Activated CD8-positive, alpha-beta memory T cell treated with anti-CD3 and anti-CD28 coated beads for 24 hours (primary cell): ENCODE measurements around the gene PPIP5K1.
"Not testable (repeated sequence)": the region's sequence is repeated elsewhere in the genome, so short reads cannot be mapped to it uniquely, and the experiment has no call there.

ENCODE experiments used
- DNase-seq: peaks from one replicate; pipeline ENCODE4 v3.0.0-alpha.2; 2020

The PPIP5K1 gene

DNA sequence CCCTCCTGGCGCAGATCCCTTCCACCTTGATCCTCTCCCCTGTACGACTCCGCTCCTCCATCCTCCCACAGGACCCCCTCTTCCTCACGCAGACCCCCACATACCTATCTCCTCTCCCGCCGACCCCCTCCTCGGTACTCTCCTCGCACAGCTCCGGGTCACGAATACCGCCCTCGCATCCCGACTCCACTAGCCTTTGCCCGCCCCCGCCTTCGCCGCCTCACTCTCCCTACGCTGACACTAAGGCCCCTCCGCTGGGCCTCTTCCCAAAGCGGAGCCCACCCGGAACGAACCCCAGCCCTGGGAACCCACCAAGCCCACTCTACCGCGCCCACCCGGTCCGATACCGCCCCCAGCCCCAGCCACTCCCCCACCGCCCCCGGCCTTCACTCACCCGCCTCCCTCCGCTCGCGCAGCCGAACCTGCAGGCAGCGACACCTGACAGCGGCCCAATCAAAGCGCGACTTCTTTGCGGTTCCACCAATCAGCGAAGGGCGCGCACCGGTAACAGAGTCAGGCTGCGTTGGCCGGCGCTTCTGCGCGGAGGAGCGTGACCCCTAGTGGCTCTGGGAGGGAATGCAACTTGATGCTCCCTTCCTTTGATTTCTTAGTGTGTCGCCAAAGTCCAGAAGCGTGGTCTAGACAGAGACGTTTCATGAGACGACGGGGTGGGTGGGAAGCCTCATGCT is at the start of gene PPIP5K1:
TSS of gene PPIP5K1 (minus strand) at position 431 of the 689 bp plus-strand sequence. CDS start 5,704 bp downstream, outside the sequence.
- not testable (repeated sequence) for DNase-seq

DNA sequence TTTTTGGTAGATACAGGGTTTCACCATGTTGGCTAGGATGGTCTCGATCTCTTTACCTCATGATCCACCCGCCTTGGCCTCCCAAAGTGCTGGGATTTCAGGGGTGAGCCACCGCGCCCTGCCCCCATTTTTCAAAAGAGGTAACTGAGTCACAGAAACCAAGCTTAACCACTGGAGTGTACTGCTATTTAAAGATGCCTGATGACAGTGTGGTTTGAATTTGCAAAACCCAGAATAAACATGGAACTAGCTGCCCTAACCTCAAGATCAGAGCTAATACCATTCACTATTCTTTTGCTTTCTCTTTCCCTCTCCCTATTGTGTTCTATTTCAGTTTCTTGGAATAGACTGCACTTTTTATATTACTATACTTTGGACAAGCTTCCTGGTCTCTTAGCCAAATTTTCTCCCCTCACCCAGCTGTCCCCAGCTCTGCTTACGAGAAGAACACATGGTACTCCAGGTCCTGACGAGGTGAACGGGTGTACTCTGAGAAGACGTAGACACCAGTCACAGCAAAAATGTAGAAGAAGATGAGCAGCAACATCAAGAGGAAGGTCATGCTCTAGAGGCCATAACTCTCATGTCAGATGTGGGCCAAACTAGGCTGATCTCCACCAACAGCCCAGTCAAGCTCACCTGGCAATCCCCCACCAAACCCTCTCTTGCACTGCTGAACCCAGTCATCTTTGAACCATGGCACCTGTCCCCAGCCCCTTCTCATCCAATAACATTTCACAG is 48.6 kb upstream of the PPIP5K1 start:
- DNase-seq, result not testable (repeated sequence)

DNA sequence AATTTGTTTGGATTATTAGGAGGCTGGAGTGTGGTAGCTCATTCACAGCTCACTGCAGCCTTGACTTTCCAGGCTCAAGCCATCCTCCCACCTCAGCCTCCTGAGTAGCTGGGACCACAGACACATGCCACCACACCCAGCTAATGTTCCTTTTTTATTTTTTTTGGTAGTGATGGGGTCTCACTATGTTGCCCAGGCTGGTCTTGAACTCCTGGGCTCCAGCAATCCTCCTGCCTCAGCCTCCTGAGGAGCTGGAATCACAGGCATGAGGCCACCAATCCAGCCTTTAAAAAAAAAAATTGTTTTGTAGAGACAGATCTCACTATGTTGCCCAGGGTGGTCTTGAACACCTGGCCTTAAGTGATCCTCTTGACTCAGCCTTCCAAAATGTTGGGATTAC is 36.9 kb upstream of the PPIP5K1 start:
- not testable (repeated sequence) for DNase-seq

DNA sequence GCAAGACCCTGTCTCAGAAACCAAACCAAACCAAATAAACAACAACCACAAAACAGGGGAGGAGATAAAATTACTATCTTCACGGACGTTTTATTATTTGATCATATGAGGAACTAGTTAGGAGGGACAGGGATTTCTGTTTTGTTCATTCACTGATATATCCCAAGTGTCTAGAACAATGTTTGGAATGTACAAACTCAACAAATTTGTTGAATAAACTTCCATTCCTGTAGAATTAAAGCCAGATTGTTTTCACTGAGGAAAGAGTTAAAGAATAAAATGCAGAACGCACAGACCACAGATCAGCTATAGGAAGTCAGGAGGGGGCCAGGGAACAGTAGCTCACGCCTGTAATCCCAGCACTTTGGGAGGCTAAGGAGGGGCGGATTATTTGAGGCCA is 35.1 kb upstream of the PPIP5K1 start:
- no peak for DNase-seq

DNA sequence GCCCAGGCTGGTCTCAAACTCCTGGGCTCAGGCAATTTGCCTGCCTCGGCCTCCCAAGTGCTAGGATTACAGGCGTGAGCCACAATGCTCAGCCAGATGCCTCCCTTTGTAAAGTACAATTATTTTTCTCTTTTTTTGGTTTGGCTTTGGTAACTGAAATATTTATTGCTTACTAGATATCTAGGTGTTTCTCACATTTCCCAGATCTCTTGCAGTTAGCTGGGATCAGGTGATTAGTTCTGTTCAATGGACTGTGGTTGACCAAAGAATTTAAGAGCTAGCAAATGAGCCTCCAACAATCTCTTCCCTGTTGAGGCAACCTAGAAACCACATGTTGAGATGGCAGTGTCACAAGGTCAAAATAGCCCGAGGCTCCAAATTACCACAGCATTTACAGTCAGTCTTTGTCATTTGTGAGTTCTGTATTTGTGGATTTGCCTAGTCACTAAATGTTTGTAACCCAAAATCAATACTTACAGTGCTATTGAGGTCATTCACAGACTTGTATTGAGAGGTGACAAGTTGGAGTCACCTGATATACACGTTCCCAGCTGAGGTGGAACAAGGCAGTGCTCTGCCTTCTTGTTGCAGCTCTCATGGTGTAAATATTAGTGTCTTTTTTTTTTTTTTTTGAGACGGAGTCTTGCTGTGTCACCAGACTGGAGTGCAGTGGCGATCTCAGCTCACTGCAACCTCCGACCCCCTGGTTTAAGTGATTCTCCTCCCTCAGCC is 32.2 kb upstream of the PPIP5K1 start:
- DNase-seq, result not testable (repeated sequence)

DNA sequence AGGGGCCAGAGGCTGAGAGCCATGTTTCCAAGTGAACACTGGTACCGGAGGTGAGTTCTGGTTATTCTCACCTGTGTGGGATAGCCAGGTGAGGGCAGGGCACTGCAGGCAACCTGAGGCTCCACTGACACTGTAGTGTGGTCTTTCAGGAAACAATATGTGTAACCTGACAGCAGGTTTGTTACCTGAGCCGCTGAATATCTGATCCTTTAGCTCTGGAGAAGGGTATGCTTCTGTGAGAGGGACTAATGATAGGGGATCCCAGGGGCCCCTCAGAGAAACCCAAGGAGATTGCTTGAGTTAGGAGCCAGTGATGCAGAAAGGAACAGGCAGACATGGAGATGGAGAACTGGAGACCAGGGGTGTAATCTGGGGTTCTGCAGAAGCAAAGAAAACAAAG is 28.7 kb upstream of the PPIP5K1 start, which contains the start of gene STRC:
TSS of gene STRC (minus strand) at position 101 of the 400 bp plus-strand sequence. CDS start at position 23, 78 bp downstream.
- not testable (repeated sequence) for DNase-seq

DNA sequence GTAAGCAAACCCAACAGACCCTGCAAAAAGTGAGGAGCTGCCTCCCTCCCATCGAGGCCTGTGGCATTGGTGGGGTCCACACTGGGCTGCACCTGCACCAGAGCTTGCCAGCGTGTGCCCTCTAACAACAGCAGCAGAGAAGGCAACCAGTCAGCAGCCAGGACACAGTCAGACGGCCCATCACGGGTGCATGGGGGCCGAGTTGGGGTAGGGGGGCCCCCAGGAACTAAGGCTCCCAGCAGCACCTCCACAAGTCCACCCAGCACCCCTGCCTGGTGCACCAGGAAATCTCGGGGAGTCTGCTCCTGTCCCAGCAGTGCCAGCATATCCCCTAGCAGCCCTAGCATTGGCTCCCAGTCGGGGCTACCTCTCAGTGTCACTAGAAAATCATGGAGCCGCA is 27.7 kb upstream of the PPIP5K1 start:
- not testable (repeated sequence) for DNase-seq

DNA sequence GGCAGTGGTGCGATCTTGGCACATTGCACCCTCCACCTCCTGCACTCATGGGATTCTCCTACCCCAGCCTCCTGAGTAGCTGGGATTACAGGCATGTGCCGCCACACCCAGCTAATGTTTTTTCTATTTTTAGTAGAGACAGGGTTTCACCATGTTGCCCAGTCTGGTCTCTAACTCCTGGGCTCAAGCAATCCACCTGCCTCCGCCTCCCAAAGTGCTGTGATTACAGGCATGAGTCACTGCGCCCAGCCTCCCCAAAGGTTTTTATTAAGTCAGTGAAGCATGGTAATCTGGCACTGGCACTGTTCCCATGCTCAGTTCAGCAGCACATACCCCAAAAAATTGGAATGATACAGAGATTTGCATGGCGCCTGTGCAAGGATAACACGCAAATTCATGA is 12.2 kb upstream of the PPIP5K1 start:
- DNase-seq, result not testable (repeated sequence)

DNA sequence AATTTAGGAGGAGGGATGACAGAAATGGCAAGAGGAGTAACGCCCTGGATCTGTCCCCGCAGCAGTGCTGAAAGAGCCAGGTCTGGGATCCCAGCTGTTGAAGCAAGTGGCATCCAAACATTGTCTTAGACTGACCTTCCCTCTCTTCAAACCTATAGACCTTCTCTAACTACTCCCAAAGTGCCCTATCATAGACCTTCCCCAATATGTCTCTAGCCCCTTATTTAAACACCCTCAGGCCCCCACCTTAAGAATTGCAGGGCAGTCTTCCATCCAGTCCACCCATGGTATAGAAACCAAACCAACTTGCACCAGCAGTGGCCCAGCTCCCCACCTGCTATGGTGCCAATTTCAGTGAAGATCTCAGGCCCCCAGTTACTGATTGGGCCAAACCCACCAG is 10.2 kb upstream of the PPIP5K1 start:
- DNase-seq, result not testable (repeated sequence)

DNA sequence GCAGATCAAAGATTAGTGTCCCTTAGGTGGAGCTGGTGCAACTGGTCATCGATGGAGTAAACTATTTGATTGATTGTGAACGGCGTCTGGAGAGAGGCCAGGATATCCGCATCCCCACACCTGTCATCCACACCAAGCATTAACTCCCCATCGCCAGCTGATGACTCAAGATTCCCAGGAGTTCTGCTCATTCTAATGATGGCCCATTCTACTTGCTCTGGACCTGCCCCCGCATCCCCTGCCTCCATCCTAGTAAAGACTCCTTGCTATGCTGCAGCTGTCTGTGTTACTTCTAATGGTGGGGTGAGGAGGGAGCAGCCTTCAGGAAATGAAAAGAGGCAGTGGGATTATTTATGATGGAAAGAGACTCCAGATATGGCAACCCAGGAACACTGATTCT is 9.1 kb upstream of the PPIP5K1 start:
- DNase-seq, result not testable (repeated sequence)

DNA sequence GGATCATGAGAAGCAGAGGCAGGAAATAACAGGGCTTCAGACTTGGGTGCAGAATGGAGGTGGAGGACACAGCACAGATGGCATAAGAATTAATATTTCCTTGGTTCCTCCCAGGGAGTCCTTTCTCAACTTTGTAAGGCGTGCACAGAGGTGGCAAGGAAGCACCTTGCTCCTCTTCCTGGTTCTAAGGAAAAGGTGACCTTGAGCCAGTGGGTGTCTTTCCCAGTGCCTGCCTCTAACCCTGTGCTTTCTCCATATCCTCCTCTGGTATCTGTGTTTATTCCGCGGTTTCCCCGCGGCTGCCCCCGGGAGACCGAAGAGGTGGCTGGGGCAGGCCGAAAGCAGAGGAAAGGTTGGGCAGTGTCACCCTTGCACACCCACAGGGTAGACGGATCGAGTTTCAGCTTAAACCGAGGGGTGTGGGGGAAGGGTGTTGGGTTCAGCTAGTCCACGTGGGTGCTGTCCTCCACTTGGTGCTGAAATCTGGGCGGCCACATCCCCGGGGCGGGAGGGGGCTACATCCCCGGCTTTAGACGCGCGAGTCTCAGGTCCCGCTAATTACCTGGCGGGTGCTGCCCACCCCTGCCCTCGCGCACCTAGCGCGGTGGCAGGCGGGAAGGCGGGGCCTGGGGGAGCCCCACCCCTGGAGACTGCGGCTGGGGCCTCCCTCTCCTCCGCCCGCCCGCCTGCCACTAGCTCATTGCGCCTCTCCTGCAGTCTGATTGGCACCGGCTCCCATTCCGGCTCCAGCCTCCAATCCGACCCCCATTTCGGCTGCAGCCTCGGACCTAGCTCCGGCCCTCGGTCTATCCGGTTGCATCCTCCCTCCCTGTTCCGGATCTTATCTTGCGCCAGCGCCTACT is 3.6 kb upstream of the PPIP5K1 start, which contains the start of gene CKMT1B:
TSS of gene CKMT1B (plus strand) at position 700 of the 863 bp plus-strand sequence. CDS start 192 bp downstream, outside the sequence.
- not testable (repeated sequence) for DNase-seq

DNA sequence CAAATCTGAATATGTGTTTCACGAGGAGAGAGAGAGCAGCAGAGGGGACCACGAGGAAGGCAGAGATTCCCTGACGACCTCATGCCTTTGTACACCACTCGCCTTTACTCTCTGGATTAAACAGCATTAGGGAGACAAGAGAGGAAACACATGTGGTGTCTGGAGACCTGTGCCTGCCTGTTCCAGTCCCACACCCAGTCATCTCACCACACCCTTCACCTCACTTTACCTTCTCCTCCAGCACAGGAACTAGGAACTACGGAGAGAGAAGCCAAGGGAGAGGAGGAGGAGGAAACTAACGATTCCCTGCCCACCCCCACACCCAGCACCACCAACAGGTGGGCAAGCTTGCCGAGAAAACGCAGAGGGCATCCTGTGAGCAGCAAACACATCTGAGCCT is 2.8 kb upstream of the PPIP5K1 start:
- not testable (repeated sequence) for DNase-seq

DNA sequence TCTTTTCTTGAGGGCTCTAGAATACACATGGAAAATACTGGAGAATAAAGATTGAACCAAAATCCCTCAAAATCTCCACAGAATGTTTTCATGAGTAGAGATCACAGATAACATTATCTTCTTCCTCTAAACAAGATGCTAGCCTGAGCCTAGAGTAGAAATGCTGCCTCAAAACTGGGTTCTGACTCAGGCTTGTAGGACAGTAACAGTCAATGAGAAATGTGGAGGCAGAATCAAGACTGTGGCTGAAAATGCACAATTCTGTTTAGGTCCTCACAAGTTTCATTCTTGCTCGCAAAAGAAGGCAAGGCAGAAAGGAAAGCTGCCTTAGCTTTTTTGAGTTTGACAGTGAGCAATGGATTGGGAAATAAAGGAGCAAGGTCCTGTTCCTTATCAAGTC is 15.4 kb downstream of the PPIP5K1 start:
- DNase-seq, result not testable (repeated sequence)

DNA sequence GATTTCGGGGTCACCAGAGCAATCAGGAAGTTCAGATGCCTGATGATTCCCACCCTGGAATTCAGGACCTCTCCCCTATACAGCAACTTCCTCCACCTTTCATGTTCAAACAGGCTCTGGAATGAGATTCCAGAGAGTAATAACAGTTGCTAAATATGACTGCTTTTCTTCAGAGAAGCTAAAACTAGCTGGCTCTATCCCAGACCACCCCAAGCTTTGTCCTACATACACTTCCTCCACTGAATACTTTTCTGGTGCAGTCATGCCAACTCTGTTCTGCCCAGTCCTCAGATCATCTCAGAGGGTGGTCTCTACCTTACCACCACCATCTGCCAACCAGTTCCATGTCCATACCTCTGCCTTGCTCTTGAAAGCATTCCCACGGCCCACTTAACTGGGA is 23.4 kb downstream of the PPIP5K1 start:
- not testable (repeated sequence) for DNase-seq

DNA sequence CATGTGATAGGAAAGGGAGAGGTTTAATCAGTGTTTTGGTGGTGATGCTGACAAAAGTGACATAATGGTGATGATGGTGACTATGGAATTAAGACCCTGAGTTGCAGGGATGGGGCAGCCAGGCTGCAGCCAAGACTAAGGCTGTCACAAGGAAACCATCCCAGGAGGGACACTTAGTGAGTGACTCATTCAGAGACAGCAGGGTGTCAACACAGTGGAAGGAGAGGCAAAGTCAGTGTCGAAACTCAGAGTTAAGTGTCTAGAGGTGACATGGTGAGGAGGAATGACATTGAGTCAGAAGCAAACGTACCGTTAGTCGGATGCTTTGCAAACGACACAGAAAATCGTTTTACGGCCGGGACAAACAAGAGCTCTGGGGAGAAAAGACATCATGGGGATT is 26.2 kb downstream of the PPIP5K1 start:
- DNase-seq, result not testable (repeated sequence)

DNA sequence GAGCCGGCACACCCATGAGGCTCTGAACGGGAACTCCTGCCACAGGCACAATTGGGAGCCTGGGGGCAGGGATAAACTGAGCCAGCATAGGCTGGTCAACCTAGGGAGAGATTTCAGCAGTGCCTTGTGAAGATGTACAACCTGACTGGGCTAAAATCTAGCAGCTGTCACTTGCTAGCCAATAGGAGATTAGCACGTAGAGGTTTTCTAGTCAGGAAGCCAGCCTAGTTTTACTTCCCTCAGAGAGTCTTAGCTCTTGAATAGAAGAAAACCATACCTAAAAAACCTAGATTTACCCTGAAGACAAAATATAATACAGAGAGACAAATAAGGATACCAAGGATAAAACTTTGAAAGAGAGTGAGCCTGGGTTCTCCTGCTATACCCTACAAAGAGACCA is 27.3 kb downstream of the PPIP5K1 start:
- not testable (repeated sequence) for DNase-seq

DNA sequence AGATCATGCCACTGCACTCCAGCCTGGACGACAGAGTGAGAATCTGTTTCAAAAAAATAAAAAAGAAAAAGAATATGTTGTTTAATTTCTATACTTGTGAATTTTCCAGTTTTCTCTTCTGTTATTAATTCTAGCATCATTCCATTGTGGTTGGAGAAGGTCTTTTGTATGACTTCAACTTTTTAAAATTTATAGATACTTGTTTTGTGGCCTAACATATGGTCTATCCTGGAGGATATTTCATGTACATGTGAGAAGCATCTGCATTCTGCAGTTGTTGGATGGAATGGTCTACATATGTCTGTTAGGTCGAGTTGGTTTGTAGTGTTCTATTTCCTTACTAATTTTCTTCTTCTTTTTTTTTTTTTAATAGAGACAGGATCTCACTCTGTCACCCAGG is 37.0 kb downstream of the PPIP5K1 start:
- DNase-seq, result no peak

DNA sequence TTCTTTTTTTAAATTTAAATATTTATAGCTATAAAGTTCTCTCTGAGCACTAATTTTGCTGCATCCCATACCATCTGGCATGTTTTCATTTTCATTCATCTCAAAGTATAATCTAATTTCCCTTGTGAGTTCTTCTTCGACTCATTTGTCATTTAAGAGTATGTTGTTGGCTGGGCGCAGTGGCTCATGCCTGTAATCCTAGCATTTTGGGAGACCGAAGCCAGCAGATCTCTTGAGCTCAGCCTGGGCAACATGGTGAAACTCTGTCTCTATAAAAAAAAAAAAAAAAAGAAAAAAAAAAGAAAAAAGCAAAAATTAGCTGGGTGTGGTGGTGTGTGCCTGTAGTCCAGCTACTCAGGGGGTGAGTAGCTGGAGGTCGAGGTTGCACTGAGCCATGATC is 37.8 kb downstream of the PPIP5K1 start:
- no peak for DNase-seq

DNA sequence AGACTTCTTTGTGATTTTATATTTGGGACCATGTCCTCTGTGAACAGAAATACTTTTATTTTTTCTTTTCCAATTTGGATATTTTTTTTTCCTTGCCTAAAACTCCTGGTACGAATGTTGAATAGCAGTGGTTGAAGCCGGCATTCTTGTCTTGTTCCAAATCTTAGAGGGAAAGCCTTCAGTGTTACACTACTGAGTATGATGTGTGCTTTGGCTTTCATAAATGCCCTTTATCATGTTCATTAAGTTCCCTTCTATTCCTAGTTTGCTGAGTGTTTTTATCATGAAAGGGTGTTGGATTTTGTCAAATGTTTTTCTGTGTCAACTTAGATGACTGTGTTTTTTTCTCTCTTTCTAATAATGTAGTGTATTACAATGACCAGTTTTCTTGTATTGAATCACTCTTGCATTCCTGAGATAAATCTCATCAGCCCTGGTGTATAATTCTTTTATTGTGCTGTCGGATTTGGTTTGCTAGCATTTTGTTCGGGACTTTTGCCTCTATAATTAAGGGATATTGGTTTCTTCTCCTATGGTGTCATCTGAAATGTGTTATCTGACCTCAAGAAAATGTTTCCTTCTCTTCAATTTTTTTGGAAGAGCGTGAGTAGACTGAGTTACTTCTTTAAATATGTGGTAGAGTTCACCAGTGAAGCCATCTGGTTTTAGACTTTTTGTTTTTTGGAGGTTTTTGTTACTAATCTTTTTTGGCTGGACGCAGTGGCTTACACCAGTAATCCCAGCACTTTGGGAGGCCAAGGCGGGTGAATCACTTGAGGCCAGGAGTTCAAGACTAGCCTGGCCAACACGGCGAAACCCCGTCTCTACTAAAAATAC is 39.3 kb downstream of the PPIP5K1 start:
- DNase-seq, result no peak

DNA sequence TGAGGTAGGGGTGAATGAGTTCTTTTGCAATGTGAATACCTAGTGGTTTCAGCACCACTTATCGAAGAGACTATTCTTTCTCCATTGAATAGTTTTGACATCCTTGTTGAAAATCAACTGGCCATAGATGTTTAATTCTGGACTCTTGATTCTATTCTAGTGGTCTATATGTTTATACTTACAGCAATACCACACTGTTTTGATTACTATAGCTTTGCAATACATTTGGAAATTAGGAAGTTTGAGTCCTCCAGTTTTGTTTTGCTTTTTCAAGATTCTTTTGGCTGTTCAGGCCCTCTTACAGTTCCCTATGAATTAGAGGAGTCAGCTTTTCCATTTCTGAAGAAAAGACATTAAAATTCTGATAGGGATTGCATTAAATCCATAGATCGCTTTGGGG is 42.5 kb downstream of the PPIP5K1 start:
- no peak for DNase-seq

DNA sequence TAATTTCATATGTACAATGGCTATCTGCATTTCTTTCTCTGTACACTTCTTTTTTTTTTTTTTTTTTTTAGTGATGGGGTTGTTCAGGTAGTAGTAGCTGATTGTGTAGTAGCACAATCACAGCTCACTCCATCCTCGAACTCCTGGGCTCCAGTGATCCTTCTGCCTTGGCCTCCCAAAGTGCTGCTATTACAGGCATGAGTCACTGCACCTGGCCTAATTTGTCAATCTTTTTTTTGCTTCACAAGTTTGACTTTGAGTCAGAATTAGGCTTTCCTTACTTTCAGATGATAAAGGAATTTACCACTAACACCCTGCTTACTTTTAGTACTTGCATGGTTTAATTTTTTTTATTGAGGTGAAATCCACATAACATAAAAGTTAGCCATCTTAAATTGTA is 44.6 kb downstream of the PPIP5K1 start:
- DNase-seq, result no peak
